ENCODE measurements around the gene GAP43.

GAP43 gene

GRCh38 chr3:115644391-115644790 lies 21.1 kb downstream of the GAP43 start:
- Mint-ChIP-seq H3K4me3 (no peak overlapping the region), H3K9me3 (no peaks in the 10 kb centered on the region), H3K36me3 (ENCODE audit: low read depth) (no peaks in the 10 kb centered on the region), H3K27ac (no peak overlapping the region), H3K27me3 (peaks cover 29% of the 10 kb centered on the region), H3K4me1 (ENCODE audit: low read depth) (no peaks in the 10 kb centered on the region)
- DNase-seq, result no peak

GRCh38 chr3:115646027-115646690 lies 22.8 kb downstream of the GAP43 start:
- no peak for DNase-seq
- no peak overlapping the region for H3K4me3 Mint-ChIP-seq
- no peaks in the 10 kb centered on the region for H3K36me3 Mint-ChIP-seq (ENCODE audit: low read depth)
- H3K27ac Mint-ChIP-seq, result no peak overlapping the region
- no peaks in the 10 kb centered on the region for H3K4me1 Mint-ChIP-seq (ENCODE audit: low read depth)
- H3K9me3 Mint-ChIP-seq, result no peaks in the 10 kb centered on the region
- H3K27me3 Mint-ChIP-seq, result peaks cover 31% of the 10 kb centered on the region

- Mint-ChIP-seq H3K27me3 (peaks cover 32% of the 10 kb centered on the region), H3K9me3 (no peaks in the 10 kb centered on the region), H3K4me3 (no peak overlapping the region), H3K36me3 (ENCODE audit: low read depth) (no peaks in the 10 kb centered on the region), H3K4me1 (ENCODE audit: low read depth) (no peaks in the 10 kb centered on the region), H3K27ac (no peak overlapping the region)
- DNase-seq, result no peak
These were observed 25.2 kb downstream of the GAP43 start for GRCh38 chr3:115648559-115648958.

DNA sequence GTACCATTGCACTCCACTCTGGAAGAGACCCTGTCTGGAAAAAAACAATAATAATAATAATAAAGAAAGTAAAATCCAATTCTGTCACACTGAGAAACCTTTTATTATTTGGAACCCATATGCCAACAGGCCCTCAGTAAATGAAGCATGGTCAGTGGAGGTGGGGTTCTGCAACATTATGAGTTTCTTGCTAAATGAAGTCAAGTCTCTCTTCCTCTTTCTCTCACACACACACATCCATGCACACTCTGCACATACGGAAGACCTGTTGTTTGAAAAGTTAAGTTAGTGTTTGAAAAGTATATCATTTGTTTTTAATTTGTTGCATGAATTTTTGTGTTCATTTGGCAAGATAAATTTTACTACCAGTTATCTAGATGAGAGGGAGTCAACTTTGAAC lies 27.8 kb downstream of the GAP43 start:
- Mint-ChIP-seq H3K27me3 (peaks cover 24% of the 10 kb centered on the region), H3K4me3 (no peak overlapping the region), H3K27ac (no peak overlapping the region), H3K4me1 (ENCODE audit: low read depth) (peaks cover 3% of the 10 kb centered on the region), H3K9me3 (no peaks in the 10 kb centered on the region), H3K36me3 (ENCODE audit: low read depth) (no peaks in the 10 kb centered on the region)
- DNase-seq, result no peak

DNA sequence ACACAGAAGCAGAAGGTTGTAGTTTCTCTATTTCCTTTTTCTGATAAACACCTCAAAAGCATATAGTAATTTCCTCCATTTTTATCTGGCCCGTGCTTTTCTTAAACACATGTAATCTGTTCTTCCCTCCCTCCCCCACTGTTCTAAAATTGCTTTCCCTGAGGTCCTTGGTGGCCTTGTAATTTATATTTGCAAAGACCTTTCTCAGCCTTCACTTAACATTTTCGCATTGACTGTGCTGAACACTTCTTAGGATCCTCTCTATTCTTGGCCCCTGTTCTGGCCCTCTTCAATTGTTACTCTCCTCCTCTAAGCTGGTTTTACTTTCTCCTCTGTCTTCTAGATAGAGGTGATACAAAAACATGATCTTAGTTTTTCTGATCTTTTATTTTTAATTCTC lies 28.3 kb downstream of the GAP43 start:
- Mint-ChIP-seq H3K9me3 (no peaks in the 10 kb centered on the region), H3K27ac (no peak overlapping the region), H3K36me3 (ENCODE audit: low read depth) (no peaks in the 10 kb centered on the region), H3K4me1 (ENCODE audit: low read depth) (peaks cover 8% of the 10 kb centered on the region), H3K27me3 (peaks cover 21% of the 10 kb centered on the region), H3K4me3 (no peak overlapping the region)
- no peak for DNase-seq

DNA sequence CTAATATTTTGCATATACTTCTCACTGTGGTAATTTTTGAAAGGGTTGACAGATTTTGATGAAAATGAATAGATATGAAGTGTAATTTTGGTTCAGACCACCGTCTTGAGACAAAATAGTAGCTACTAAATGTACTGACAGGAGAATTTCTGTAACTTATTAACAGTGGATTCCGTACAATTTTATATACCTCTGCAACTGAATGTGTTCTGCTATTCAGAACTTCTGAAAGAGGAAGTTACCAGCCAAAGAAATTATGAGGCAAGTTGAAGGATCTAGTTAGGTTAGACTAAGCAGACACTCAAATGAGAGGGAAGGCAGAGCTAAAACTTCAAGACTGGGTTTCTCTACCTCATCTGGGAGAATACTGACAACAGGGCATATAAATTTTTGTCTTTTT lies 29.4 kb downstream of the GAP43 start:
- DNase-seq, result no peak
- H3K27me3 Mint-ChIP-seq, result peaks cover 14% of the 10 kb centered on the region
- no peak overlapping the region for H3K4me3 Mint-ChIP-seq
- H3K4me1 Mint-ChIP-seq (ENCODE audit: low read depth), result peaks cover 17% of the 10 kb centered on the region
- no peak overlapping the region for H3K27ac Mint-ChIP-seq
- no peaks in the 10 kb centered on the region for H3K36me3 Mint-ChIP-seq (ENCODE audit: low read depth)
- no peaks in the 10 kb centered on the region for H3K9me3 Mint-ChIP-seq

DNA sequence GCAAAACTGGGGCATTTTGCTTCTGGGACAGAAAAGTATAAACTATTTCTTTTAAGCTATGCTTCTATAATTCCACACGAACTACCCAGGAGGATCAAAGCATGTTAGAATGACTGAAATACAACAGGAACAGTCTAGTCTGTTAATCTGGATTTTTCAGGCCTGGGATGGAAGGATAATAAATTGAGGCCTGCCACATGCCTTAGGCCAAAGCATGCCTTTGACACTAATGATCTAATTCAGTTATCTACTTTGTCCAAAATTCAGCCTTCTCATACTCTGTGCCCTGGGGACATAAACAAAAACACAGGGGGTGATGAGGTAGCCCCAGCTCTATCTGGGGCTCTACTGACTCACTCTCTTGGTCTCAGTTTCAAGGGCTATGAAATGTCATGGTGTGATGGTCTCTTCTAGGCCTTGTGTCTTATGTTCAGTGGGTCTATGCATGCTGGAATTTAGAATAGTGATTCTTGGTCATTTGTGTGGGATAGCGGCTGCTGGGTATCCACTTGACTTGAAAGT lies 32.5 kb downstream of the GAP43 start:
- Mint-ChIP-seq H3K4me1 (ENCODE audit: low read depth) (peaks cover 37% of the 10 kb centered on the region), H3K9me3 (no peaks in the 10 kb centered on the region), H3K27me3 (peaks cover 5% of the 10 kb centered on the region), H3K27ac (no peak overlapping the region), H3K4me3 (no peak overlapping the region), H3K36me3 (ENCODE audit: low read depth) (no peaks in the 10 kb centered on the region)
- DNase-seq, result no peak

DNA sequence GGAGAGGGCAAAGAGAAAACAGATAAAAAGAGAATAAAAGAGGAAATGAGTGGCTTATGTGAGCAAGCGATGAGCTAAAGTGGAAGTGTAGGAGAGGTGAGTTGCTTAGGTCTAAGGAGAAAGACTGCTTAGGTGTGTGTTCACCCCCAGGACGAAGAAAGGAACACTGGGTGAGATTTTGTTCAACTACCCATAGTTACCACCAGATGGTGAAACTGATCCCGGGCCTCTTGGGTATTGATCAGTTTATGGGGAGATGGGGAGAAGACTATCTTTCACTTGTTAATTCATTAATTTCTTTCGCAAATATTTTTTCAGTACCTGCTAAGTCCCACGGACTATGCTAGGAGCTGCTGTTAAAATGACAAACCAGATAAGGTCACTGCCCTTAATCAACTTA lies 33.9 kb downstream of the GAP43 start:
- H3K9me3 Mint-ChIP-seq, result no peaks in the 10 kb centered on the region
- H3K27ac Mint-ChIP-seq, result peak overlapping the region; percentile 38
- H3K4me3 Mint-ChIP-seq, result peak overlapping the region; percentile 44
- DNase-seq, result no peak
- H3K27me3 Mint-ChIP-seq, result peaks cover 5% of the 10 kb centered on the region
- H3K4me1 Mint-ChIP-seq (ENCODE audit: low read depth), result peaks cover 39% of the 10 kb centered on the region
- H3K36me3 Mint-ChIP-seq (ENCODE audit: low read depth), result no peaks in the 10 kb centered on the region

DNA sequence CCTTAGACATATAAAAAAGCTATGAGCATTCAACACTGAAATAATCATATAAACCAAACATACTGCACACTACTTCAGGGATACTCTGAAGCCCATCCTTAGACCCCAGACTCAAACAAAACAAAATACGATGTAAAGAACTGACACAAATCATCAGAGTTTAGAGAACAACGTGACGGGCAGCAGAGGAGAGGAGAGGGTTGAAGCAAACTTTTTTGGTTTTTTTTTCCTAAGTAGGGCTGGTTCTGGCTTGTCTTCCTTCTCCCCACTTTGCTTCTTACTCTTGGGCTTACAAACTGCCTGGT lies 34.7 kb downstream of the GAP43 start:
- Mint-ChIP-seq H3K9me3 (no peaks in the 10 kb centered on the region), H3K4me3 (peak overlapping the region; percentile 78), H3K4me1 (ENCODE audit: low read depth) (peaks cover 47% of the 10 kb centered on the region), H3K36me3 (ENCODE audit: low read depth) (no peaks in the 10 kb centered on the region), H3K27me3 (no peaks in the 10 kb centered on the region), H3K27ac (peak overlapping the region; percentile 96)
- no peak for DNase-seq

DNA sequence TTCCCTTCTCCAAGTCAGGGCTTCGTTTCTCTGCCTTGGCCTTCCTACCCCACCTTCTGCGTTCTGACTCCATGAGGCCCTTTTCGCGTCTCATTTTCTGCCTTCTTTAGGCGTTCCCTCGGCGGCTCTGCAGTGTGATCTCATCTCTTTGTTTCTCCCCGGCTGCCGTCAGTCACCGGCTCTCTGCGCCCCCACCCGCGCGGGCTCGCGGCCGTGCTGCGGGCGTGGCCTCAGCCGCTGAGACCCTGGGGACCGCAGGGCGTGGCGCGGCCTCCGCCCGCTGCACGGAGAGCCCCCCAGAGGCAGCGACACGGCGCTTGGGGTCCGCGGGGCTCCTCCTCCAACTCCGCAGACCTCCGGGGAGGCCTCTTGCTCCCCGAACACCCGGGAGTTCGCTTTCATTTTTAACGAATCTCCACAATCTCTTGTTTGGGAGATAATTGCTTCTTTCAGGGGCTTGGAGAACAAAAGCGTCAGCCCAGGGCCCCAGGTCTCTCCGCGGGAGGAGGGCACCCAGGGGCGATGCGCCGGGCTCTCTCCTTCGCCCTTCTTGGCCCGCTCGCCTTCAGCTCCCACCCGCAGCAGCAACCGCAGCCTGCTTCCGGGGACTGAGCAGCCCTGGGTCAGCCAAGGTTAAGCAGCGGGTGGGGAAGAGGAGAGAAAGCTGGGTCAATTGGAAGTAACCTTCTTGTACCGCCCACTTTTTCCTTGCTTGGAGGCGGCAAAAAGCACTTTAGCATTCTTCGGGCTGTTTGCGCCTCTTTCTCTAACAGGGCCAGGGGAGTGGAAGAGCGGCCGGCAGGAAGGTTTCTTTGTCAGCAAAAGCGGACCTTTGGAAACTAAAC lies 35.2 kb downstream of the GAP43 start:
- Mint-ChIP-seq H3K36me3 (ENCODE audit: low read depth) (no peaks in the 10 kb centered on the region), H3K27ac (peak overlapping the region; percentile 96), H3K4me3 (peak overlapping the region; percentile 78), H3K9me3 (no peaks in the 10 kb centered on the region), H3K4me1 (ENCODE audit: low read depth) (peaks cover 53% of the 10 kb centered on the region), H3K27me3 (no peaks in the 10 kb centered on the region)
- peak; percentile 81 for DNase-seq

DNA sequence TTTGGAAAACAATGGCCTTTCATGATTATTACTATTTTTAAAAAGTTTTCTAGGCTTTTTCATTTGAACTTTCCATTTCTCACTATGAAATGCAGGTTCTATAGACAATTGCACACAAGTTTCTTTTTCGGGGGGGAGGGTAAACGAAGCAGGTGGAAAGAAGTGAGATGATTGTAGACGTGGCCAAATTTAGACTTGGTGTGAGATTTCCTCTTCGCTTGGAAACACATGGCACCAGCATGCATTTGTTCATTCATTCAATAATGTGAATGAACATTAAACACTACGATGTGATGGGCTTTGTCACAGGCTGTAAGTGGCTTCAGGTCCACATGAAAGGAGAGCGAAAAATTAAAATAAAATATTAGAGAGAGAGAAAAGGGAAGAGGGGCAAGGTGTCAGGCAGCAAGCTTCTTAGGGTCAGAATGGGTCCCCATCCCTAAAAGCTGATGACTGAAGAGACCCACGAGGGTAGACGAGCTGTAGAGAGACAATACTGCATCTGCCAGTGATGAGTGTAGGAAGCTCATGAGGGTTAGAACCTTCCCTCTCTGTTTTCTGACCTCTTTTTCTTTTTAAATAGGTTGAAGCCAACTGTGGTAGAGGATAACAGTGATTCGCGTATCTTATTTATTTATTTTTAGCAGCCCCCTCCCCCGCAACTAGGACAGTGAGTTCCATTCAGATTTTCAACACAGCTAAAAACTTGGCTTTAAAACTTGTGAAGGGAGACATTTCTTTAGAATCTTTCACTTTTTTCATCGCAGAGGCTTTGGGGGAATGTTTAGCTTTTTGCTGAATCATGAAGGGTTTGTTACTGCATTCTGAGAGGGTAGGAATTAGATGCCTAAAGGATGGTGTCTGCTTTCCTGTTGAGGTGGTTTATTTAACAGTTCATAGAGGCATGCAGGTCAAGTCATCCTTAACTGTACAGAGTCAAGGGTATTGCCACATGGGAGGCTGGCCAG lies 36.2 kb downstream of the GAP43 start:
- Mint-ChIP-seq H3K27ac (peak overlapping the region; percentile 87), H3K36me3 (ENCODE audit: low read depth) (no peaks in the 10 kb centered on the region), H3K9me3 (no peaks in the 10 kb centered on the region), H3K4me3 (peak overlapping the region; percentile 78), H3K4me1 (ENCODE audit: low read depth) (peaks cover 55% of the 10 kb centered on the region), H3K27me3 (peaks cover 2% of the 10 kb centered on the region)
- DNase-seq, result no peak

DNA sequence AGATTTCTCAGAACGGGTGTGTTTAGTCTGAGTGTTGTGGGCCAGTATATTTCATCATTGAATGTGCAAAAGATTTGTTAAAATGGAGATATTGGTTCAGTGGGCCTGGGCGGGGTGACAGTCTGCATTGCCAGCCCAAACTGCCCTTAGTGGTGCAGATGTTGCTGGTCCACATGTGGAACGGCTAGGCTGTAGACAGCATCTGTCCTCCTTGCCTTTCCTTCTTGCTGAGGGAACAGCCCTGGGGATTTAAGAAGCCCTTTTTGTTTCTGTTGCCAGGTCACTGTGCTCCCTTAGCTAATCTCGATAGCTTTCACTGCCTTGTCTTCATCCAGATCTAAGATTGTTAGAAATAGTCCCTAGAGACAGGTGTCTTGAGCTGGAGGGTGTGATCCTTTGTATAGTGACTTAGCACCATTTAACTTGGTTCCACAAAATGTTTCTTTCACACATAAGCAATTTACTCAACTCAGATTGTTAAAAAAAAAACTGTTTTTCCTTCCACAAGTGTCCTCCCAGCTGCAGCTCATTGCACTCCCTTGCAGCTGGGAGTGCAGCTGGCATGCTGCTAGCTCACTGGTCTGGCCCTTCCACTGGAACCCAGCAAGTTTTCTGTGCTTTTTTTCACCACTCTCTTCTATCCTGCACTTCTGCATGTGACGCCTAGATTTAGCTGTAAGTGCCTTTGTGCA lies 37.5 kb downstream of the GAP43 start:
- Mint-ChIP-seq H3K27ac (no peak overlapping the region), H3K36me3 (ENCODE audit: low read depth) (no peaks in the 10 kb centered on the region), H3K9me3 (no peaks in the 10 kb centered on the region), H3K4me1 (ENCODE audit: low read depth) (peaks cover 56% of the 10 kb centered on the region), H3K27me3 (peaks cover 2% of the 10 kb centered on the region), H3K4me3 (no peak overlapping the region)
- DNase-seq, result no peak

- Mint-ChIP-seq H3K27me3 (peaks cover 2% of the 10 kb centered on the region), H3K9me3 (no peaks in the 10 kb centered on the region), H3K27ac (no peak overlapping the region), H3K36me3 (ENCODE audit: low read depth) (no peaks in the 10 kb centered on the region), H3K4me3 (no peak overlapping the region), H3K4me1 (ENCODE audit: low read depth) (peaks cover 57% of the 10 kb centered on the region)
- no peak for DNase-seq
These were observed 39.0 kb downstream of the GAP43 start for GRCh38 chr3:115662356-115662755.

DNA sequence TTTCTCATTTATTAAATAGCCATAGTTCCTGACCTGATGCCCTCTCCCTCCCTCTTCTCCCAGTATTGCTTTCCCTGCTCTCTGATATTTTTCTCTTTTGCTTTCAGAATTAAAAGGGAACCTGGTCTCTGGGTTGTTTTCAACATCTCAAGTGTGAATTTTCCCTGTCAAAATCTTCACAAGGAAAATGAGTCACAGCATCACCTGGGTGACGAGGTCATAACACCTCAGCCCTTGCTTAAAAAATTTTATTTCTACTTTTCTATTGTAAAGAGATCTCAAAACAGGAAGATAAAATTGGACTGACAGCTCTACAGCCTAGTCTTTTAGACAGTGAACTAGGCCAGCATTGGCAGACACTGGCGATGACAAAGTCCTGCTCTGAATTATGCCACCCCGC lies 40.1 kb downstream of the GAP43 start:
- Mint-ChIP-seq H3K4me1 (ENCODE audit: low read depth) (peaks cover 55% of the 10 kb centered on the region), H3K27ac (no peak overlapping the region), H3K36me3 (ENCODE audit: low read depth) (no peaks in the 10 kb centered on the region), H3K4me3 (no peak overlapping the region), H3K27me3 (peaks cover 2% of the 10 kb centered on the region), H3K9me3 (no peaks in the 10 kb centered on the region)
- DNase-seq, result no peak

Measured in activated T-cell treated with anti-CD3 and anti-CD28 coated beads, Interleukin-2, amount 50 U/mL, for 24 hours (primary cell).